Measurements from ENCODE around the gene LGALS8. TPM values are rescaled to one million over a fixed set of nuclear protein-coding genes. Genes with fewer than 3 reads are reported as not detected.

The LGALS8 gene
- total RNA-seq, 1 donor from 2014 or later: 15.7 TPM

DNA sequence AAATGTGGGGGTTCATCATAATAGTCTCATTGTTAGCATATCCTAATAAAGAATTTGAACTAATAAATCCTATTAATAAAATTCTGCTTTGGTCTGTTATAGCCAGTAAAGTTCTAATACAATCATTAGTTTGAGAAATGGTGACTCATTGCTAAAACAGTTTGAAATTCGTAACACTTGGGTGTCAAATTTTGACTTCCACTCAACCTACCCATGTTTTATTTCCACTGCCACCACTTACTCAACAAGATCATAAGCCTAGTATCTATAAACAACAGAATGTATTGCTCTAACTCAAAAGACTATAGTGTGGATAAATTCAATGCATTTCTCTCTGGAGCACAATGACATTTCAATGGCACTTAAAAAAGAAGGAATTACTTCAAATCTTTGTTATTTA, 29.1 kb downstream of the LGALS8 start:
- Histone ChIP-seq H3K9ac (ENCODE audit: low read depth in 1 of 3, low read length in 3 of 3) (no peak overlapping the region), H3K27me3 (ENCODE audit: control insufficient read depth in 3 of 3, insufficient read depth in 3 of 3, low read length in 3 of 3) (no peaks in the 10 kb centered on the region), H3K36me3 (ENCODE audit: control insufficient read depth in 3 of 3, insufficient read depth in 3 of 3, low read length in 3 of 3) (peaks cover 62 to 84% (median 83%) of the 10 kb centered on the region in 3 donors), H3K4me1 (ENCODE audit: control insufficient read depth in 3 of 3, insufficient read depth in 3 of 3, low read length in 3 of 3) (no peaks in the 10 kb centered on the region), H3K4me3 (ENCODE audit: low read length in 3 of 3) (no peak overlapping the region), H3K27ac (ENCODE audit: low read depth, low read length) (no peak overlapping the region), H3K9me3 (ENCODE audit: control insufficient read depth in 3 of 3, low read length in 3 of 3) (no peaks in the 10 kb centered on the region)

DNA sequence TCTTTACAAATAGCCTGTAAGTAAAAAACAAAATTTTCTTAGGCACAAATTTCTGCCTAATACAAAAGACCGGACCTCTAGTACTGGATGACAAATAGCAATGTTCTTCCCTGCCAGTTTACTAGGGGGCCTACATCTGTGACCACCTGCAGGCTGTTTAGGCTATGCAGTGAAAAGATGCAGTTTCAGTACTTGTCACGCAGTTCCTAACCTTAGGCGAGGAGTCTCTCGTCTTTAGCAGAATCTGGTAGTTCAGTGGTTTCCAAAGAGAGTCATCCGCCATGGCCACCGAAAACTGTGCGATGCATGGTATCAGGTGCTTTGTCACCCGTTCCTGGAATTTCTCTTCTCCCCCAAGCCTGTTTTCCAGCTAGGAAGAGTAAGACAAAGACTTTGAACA, 29.6 kb downstream of the LGALS8 start:
- H3K36me3 ChIP-seq (ENCODE audit: control insufficient read depth in 3 of 3, insufficient read depth in 3 of 3, low read length in 3 of 3): peaks cover 62 to 84% (median 83%) of the 10 kb centered on the region in 3 donors
- H3K4me1 ChIP-seq (ENCODE audit: control insufficient read depth in 3 of 3, insufficient read depth in 3 of 3, low read length in 3 of 3): no peaks in the 10 kb centered on the region
- no peak overlapping the region for H3K27ac ChIP-seq (ENCODE audit: low read depth, low read length)
- no peaks in the 10 kb centered on the region for H3K9me3 ChIP-seq (ENCODE audit: control insufficient read depth in 3 of 3, low read length in 3 of 3)
- H3K4me3 ChIP-seq (ENCODE audit: low read length in 3 of 3): no peak overlapping the region
- H3K9ac ChIP-seq (ENCODE audit: low read depth in 1 of 3, low read length in 3 of 3): no peak overlapping the region
- H3K27me3 ChIP-seq (ENCODE audit: control insufficient read depth in 3 of 3, insufficient read depth in 3 of 3, low read length in 3 of 3): no peaks in the 10 kb centered on the region

DNA sequence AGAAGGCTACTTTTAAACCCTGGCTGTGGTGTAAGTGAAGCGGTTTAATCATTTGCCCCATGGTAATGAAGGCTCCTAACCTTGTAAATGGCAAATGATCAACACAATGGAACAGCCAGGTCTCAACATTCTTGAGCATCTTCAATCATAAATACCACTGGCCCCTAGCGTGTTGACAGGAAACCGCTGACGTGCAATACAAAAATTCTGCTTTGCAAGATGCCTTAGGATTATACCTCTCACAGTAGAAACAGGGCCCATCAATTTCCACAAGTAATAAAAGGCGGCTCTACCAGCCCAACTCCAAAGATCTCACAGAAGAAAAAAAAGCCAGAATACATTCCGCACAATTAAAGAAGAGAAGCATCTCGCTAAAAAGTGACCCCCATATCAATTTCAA, 32.8 kb downstream of the LGALS8 start:
- Histone ChIP-seq H3K9ac (ENCODE audit: low read depth in 1 of 3, low read length in 3 of 3) (no peak overlapping the region), H3K4me1 (ENCODE audit: control insufficient read depth in 3 of 3, insufficient read depth in 3 of 3, low read length in 3 of 3) (no peaks in the 10 kb centered on the region), H3K4me3 (ENCODE audit: low read length in 3 of 3) (no peak overlapping the region), H3K9me3 (ENCODE audit: control insufficient read depth in 3 of 3, low read length in 3 of 3) (no peaks in the 10 kb centered on the region), H3K27me3 (ENCODE audit: control insufficient read depth in 3 of 3, insufficient read depth in 3 of 3, low read length in 3 of 3) (no peaks in the 10 kb centered on the region), H3K36me3 (ENCODE audit: control insufficient read depth in 3 of 3, insufficient read depth in 3 of 3, low read length in 3 of 3) (peaks cover 48 to 82% (median 72%) of the 10 kb centered on the region in 3 donors), H3K27ac (ENCODE audit: low read depth, low read length) (no peak overlapping the region)

DNA sequence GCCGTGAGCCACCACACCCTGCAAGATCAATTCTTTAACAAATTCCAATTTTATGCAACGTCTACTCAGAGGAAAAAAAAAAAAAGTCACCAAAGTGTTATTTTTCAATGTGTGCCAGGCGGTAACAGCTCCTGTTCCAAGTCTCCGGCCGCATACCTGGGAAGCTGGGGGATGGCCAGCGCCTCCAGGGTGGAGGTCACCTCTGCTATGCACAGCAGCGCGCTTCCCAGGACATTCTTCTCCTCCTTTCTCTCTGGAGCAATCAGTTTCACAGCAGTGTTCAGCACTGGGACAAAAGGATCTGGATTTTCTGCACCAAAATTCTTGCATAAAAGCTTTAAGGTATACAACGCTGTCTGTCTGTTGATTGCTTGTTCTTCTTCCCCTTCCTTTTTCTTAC, 34.3 kb downstream of the LGALS8 start:
- Histone ChIP-seq H3K4me1 (ENCODE audit: control insufficient read depth in 3 of 3, insufficient read depth in 3 of 3, low read length in 3 of 3) (no peaks in the 10 kb centered on the region), H3K27me3 (ENCODE audit: control insufficient read depth in 3 of 3, insufficient read depth in 3 of 3, low read length in 3 of 3) (no peaks in the 10 kb centered on the region), H3K27ac (ENCODE audit: low read depth, low read length) (no peak overlapping the region), H3K9ac (ENCODE audit: low read depth in 1 of 3, low read length in 3 of 3) (no peak overlapping the region), H3K9me3 (ENCODE audit: control insufficient read depth in 3 of 3, low read length in 3 of 3) (no peaks in the 10 kb centered on the region), H3K36me3 (ENCODE audit: control insufficient read depth in 3 of 3, insufficient read depth in 3 of 3, low read length in 3 of 3) (peaks cover 38 to 83% (median 64%) of the 10 kb centered on the region in 3 donors), H3K4me3 (ENCODE audit: low read length in 3 of 3) (no peak overlapping the region)

DNA sequence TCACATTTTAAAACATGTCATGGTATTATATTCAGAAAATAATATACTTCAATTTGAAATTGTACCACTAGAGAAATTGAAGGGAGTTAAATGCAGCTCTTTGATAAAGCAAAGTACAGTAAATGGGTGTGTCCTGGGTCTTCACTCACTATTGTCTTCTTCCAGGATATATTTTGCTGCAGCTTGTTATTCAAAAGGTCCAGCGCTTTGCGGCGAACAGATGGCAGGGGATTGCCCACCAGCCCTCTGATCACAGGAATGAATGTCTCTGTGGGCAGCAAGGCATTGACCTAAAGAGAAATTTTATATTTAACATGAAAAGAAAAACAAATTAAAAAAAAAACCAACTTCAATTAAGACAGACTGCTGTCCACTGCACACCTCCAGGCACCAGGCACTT, 35.1 kb downstream of the LGALS8 start:
- H3K4me3 ChIP-seq (ENCODE audit: low read length in 3 of 3): no peak overlapping the region
- no peaks in the 10 kb centered on the region for H3K4me1 ChIP-seq (ENCODE audit: control insufficient read depth in 3 of 3, insufficient read depth in 3 of 3, low read length in 3 of 3)
- no peak overlapping the region for H3K27ac ChIP-seq (ENCODE audit: low read depth, low read length)
- H3K36me3 ChIP-seq (ENCODE audit: control insufficient read depth in 3 of 3, insufficient read depth in 3 of 3, low read length in 3 of 3): peaks cover 34 to 84% (median 60%) of the 10 kb centered on the region in 3 donors
- H3K27me3 ChIP-seq (ENCODE audit: control insufficient read depth in 3 of 3, insufficient read depth in 3 of 3, low read length in 3 of 3): no peaks in the 10 kb centered on the region
- no peaks in the 10 kb centered on the region for H3K9me3 ChIP-seq (ENCODE audit: control insufficient read depth in 3 of 3, low read length in 3 of 3)
- no peak overlapping the region for H3K9ac ChIP-seq (ENCODE audit: low read depth in 1 of 3, low read length in 3 of 3)

DNA sequence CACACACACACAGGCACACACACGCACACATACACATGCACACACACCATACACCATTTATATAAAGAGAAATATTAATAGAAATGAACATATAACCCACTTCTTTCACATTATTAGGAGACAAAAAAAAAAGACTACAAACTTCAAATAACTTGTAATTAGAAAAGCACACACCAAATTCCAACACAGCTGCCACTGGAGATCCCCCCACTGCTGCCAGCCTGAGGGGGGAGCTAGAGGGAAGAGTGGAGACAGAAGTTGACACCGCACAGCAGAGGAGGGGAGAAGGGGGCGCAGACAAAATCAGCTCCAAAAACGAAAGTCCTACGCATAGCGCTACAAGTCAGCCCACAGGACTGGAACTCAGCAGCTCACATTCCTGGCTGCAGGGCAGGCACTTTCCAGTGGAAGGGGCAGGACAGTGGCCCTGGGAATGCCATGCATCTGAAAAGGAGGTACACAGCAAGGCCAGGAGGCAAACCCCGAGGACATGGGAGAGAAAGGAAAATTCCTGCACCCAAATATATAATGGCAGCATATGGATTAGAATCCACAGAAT, 36.5 kb downstream of the LGALS8 start:
- H3K4me1 ChIP-seq (ENCODE audit: control insufficient read depth in 3 of 3, insufficient read depth in 3 of 3, low read length in 3 of 3): no peaks in the 10 kb centered on the region
- no peaks in the 10 kb centered on the region for H3K9me3 ChIP-seq (ENCODE audit: control insufficient read depth in 3 of 3, low read length in 3 of 3)
- H3K36me3 ChIP-seq (ENCODE audit: control insufficient read depth in 3 of 3, insufficient read depth in 3 of 3, low read length in 3 of 3): peaks cover 40 to 87% (median 62%) of the 10 kb centered on the region in 3 donors
- H3K27me3 ChIP-seq (ENCODE audit: control insufficient read depth in 3 of 3, insufficient read depth in 3 of 3, low read length in 3 of 3): no peaks in the 10 kb centered on the region
- H3K4me3 ChIP-seq (ENCODE audit: low read length in 3 of 3): no peak overlapping the region
- no peak overlapping the region for H3K27ac ChIP-seq (ENCODE audit: low read depth, low read length)
- H3K9ac ChIP-seq (ENCODE audit: low read depth in 1 of 3, low read length in 3 of 3): no peak overlapping the region

DNA sequence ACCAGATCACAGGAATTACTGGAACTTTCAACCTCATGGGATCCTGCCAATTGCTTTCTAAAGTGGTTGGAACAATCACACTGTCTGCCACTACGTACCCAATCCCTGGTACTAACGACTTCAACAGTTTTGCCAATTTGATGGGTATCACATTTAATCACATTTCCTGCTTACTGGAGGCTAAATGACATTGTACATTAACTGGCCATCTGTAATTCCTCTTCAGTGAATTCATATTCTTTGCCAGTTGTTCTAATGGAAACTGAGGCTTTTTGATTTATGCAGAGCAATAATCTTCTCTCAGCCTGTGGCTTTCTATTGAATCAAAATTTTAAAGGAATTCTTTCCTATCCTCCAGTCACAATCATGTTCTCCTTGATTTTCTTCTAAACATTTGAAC, 38.2 kb downstream of the LGALS8 start:
- Histone ChIP-seq H3K27ac (ENCODE audit: low read depth, low read length) (no peak overlapping the region), H3K36me3 (ENCODE audit: control insufficient read depth in 3 of 3, insufficient read depth in 3 of 3, low read length in 3 of 3) (peaks cover 35 to 86% (median 61%) of the 10 kb centered on the region in 3 donors), H3K27me3 (ENCODE audit: control insufficient read depth in 3 of 3, insufficient read depth in 3 of 3, low read length in 3 of 3) (no peaks in the 10 kb centered on the region), H3K9me3 (ENCODE audit: control insufficient read depth in 3 of 3, low read length in 3 of 3) (no peaks in the 10 kb centered on the region), H3K4me1 (ENCODE audit: control insufficient read depth in 3 of 3, insufficient read depth in 3 of 3, low read length in 3 of 3) (no peaks in the 10 kb centered on the region), H3K4me3 (ENCODE audit: low read length in 3 of 3) (no peak overlapping the region), H3K9ac (ENCODE audit: low read depth in 1 of 3, low read length in 3 of 3) (no peak overlapping the region)

DNA sequence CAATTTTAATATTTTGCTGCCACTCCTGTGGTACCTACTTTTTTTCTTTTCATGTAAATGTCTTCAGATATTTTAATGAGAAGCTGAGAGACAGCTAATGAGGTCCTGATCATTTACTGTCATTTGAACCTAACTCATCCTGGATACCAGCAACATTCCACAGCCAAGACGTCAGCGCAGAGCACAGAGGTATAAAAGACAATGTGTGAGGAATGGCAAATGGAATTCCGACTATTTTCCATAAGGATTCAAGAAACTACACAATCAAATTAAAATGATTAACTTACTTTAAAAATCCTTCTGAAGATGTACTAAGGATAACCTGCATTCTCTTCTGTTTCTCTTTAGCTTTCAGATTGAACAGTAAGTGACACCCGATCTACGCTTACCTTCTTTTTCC, 41.7 kb downstream of the LGALS8 start:
- H3K9me3 ChIP-seq (ENCODE audit: control insufficient read depth in 3 of 3, low read length in 3 of 3): no peaks in the 10 kb centered on the region
- no peaks in the 10 kb centered on the region for H3K4me1 ChIP-seq (ENCODE audit: control insufficient read depth in 3 of 3, insufficient read depth in 3 of 3, low read length in 3 of 3)
- H3K36me3 ChIP-seq (ENCODE audit: control insufficient read depth in 3 of 3, insufficient read depth in 3 of 3, low read length in 3 of 3): peaks cover 31 to 83% (median 53%) of the 10 kb centered on the region in 3 donors
- H3K9ac ChIP-seq (ENCODE audit: low read depth in 1 of 3, low read length in 3 of 3): no peak overlapping the region
- H3K4me3 ChIP-seq (ENCODE audit: low read length in 3 of 3): no peak overlapping the region
- no peaks in the 10 kb centered on the region for H3K27me3 ChIP-seq (ENCODE audit: control insufficient read depth in 3 of 3, insufficient read depth in 3 of 3, low read length in 3 of 3)
- no peak overlapping the region for H3K27ac ChIP-seq (ENCODE audit: low read depth, low read length)

DNA sequence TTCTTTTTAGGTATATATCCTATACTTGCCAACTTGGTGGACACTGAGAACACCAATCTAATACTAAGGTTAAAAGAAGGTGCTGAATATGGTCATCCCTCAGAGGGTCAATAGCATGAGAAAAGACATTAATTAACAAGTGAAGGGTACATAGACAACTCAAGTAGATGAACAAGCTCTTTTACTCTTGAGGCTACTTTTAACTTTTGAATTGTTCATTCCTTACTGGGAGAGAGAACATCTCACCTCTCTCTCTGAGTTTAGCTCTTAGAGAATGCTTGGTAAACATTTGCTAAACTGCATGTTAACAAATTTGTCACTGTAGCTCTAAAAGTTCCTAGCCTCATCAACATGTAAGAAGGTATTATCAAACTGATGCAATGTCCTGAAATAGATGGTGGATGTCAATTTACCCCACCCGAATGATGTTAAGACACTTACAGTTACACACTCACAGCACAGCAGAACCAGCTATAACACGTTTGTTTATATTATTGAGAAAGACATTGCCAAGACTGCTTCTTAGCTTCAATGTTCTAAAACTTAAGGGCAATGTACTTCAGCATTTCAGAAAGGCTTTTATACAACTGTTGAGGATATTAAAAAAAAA, 44.6 kb downstream of the LGALS8 start:
- Histone ChIP-seq H3K27me3 (ENCODE audit: control insufficient read depth in 3 of 3, insufficient read depth in 3 of 3, low read length in 3 of 3) (no peaks in the 10 kb centered on the region), H3K4me3 (ENCODE audit: low read length in 3 of 3) (no peak overlapping the region), H3K27ac (ENCODE audit: low read depth, low read length) (no peak overlapping the region), H3K9ac (ENCODE audit: low read depth in 1 of 3, low read length in 3 of 3) (no peak overlapping the region), H3K9me3 (ENCODE audit: control insufficient read depth in 3 of 3, low read length in 3 of 3) (no peaks in the 10 kb centered on the region), H3K36me3 (ENCODE audit: control insufficient read depth in 3 of 3, insufficient read depth in 3 of 3, low read length in 3 of 3) (peaks cover 34 to 84% (median 75%) of the 10 kb centered on the region in 3 donors), H3K4me1 (ENCODE audit: control insufficient read depth in 3 of 3, insufficient read depth in 3 of 3, low read length in 3 of 3) (no peaks in the 10 kb centered on the region)

DNA sequence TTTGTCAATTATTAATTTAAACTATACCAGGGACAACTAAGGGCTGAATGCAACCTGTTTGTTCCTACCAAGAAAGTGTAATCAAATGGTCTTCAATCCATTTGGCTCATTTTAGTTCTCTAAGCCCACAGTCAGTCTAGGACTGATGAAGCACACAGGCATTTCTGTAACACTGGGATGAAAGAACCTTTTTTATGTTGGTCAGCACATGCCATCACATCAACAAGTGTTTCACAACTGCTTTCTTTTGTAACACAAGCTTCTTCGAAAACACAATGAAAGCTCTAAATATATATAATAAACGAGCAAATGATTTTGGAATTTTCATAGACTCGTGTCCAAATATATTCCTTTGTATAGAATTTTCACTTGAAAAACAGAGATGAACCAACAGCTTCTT, 51.7 kb downstream of the LGALS8 start:
- Histone ChIP-seq H3K9me3 (ENCODE audit: control insufficient read depth in 3 of 3, low read length in 3 of 3) (no peaks in the 10 kb centered on the region), H3K4me1 (ENCODE audit: control insufficient read depth in 3 of 3, insufficient read depth in 3 of 3, low read length in 3 of 3) (no peaks in the 10 kb centered on the region), H3K9ac (ENCODE audit: low read depth in 1 of 3, low read length in 3 of 3) (no peak overlapping the region), H3K4me3 (ENCODE audit: low read length in 3 of 3) (no peak overlapping the region), H3K36me3 (ENCODE audit: control insufficient read depth in 3 of 3, insufficient read depth in 3 of 3, low read length in 3 of 3) (peaks cover 4 to 63% (median 32%) of the 10 kb centered on the region in 3 donors), H3K27me3 (ENCODE audit: control insufficient read depth in 3 of 3, insufficient read depth in 3 of 3, low read length in 3 of 3) (no peaks in the 10 kb centered on the region), H3K27ac (ENCODE audit: low read depth, low read length) (no peak overlapping the region)
